ENCODE data around the gene CPLX1.
A peak's percentile ranks its signal among the peaks of the same experiment; 100 is the strongest.
"Not testable (repeated sequence)": the region's sequence is repeated elsewhere in the genome, so short reads cannot be mapped to it uniquely, and the experiment has no call there.

Gene CPLX1

GRCh38 chr4:751676-752075, 74.3 kb downstream of the CPLX1 start:
- DNase-seq: no peak

GRCh38 chr4:749698-750666, 75.9 kb downstream of the CPLX1 start:
- DNase-seq: no peak

- no peak for DNase-seq
Observed at GRCh38 chr4:748461-748860, 77.5 kb downstream of the CPLX1 start.

DNA sequence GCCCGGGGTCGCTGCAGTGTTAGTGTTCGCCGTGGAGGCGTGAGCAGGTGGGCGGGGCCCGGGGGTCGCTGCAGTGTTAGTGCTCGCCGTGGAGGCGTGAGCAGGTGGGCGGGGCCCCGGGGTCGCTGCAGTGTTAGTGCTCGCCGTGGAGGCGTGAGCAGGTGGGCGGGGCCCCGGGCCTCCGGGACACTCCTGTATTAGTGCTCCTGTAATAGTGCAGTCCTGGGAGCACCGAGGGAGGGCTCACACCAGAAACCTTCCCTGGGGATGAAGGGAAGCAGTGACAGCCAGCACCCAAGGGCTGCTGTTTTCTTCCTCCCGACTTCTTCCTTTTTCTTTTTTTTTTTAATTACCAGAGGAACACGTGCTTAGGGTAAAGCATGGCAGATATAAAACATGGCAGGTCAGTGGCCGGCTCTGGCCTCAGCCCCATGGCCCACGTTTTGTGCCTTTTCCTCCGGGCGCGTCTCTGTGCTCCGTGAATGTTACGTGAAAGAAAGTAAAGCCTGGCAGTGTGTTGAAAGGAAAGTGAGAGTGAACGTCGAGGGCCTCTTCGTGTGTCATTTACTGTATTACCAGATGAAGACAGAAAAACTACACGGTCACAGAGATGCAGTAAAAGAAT, 78.3 kb downstream of the CPLX1 start:
- DNase-seq: no peak

DNA sequence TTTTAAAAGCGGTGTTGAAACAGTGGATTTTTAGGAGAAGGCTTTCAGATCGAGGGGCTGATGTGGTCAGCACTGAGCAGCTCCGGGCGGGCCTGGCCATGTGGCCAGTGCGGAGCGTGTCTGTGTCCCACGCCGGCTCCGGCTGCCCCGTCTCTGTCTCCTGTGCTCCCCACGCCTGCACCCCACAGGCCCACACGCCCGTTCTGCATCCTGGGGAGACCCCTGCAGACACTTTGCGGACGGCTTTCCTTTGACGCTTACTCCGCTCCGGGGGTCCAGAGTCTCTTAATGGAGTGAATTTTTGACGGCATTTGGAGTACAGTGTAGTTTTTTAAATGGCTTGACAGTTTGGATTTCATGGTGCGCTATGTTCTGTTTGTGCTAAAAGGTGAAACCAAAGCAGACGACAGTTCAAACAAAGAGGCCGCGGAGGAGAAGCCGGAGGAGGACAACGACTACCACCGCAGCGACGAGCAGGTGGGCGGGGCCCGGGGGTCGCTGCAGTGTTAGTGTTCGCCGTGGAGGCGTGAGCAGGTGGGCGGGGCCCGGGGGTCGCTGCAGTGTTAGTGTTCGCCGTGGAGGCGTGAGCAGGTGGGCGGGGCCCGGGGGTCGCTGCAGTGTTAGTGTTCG, 81.6 kb downstream of the CPLX1 start:
- DNase-seq: no peak

- DNase-seq: no peak
Observed at GRCh38 chr4:743463-744211, 82.3 kb downstream of the CPLX1 start.

DNA sequence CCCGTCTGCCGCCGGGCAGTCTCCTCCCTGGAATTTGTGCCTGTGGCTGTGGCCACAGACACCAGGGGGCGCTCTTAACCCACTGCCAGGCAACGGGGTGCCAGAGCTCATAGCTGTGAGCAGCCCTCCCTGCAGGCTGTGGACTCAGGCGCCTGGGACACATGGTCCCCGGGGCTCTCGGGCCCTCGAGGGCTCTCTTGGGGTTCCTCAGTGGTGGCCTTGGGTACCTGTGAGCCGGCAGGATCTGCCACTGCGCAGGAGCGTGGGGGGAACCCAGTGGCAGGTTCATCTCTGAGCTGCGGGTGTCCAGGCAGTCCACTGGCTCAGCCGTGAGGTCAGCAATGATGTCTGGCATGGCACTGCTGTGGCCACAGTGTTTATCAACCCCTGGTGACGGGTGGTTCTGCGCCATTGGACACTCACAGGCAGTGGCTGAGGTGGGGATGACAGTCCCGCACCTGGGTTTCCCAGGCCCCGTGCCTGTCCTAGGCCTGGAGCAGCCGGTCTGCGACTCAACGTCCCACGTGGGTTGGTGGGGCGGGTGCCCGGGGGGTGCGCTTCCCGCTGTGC, 83.1 kb downstream of the CPLX1 start:
- peak; percentile 83 for DNase-seq

- no peak for DNase-seq
Observed at GRCh38 chr4:742096-742741, 83.7 kb downstream of the CPLX1 start.

GRCh38 chr4:740656-741282, 85.2 kb downstream of the CPLX1 start:
- DNase-seq: no peak

DNA sequence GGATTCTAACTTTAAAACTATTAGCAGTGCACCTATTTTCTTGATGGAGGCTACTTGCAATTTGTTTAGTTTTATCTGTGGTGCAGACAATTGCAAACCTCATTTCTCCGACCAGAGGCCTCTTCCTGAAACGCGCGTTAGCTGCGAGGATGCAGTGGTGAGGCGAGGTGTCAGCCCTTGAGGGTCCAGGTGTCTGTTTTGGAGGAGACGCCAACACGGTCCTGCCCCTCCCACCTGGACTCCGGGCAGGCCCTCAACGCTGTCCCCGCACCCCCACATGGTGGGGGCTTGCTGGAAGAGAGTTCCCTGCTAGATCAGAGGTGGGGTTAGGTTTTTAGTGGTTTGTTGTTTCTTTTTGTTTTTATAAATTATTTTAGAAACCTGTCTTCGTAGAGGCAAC, 85.9 kb downstream of the CPLX1 start:
- DNase-seq: no peak

- no peak for DNase-seq
Observed at GRCh38 chr4:739569-739968, 86.4 kb downstream of the CPLX1 start.

DNA sequence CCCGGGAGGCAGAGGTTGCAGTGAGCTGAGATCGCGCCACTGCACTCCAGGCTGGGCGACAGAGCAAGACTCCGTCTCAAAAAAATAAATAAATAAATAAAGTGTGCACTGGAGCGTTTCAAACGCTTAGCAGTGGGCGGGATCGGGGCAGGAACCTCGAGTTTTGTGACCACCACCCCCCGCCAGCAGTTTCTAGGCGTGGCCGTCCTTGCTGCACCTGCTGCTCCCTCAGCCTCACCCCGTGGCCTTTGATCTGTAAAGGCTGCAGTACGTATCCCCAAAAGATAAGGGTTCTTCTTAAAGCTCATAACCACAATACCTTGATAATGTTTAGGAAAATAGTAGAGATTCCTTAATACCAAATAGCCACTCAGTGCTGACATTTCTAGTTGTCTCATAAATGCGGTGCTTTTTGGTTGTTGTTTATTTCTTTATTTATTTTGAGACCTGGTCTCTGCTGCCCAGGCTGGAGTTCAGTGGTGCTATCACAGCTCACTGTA, 87.1 kb downstream of the CPLX1 start:
- no peak for DNase-seq

DNA sequence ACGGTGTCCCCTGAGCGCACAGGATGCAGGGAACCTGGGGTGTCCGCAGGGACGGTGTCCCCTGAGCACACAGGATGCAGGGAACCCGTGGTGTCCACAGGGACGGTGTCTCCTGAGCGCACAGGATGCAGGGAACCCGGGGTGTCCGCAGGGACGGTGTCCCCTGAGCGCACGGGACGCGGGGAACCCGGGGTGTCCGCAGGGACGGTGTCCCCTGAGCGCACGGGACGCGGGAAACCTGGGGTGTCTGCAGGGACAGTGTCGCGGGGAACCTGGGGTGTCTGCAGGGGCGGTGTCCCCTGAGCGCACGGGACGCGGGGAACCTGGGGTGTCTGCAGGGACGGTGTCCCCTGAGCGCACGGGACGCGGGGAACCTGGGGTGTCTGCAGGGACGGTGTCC, 89.4 kb downstream of the CPLX1 start:
- DNase-seq: not testable (repeated sequence)

DNA sequence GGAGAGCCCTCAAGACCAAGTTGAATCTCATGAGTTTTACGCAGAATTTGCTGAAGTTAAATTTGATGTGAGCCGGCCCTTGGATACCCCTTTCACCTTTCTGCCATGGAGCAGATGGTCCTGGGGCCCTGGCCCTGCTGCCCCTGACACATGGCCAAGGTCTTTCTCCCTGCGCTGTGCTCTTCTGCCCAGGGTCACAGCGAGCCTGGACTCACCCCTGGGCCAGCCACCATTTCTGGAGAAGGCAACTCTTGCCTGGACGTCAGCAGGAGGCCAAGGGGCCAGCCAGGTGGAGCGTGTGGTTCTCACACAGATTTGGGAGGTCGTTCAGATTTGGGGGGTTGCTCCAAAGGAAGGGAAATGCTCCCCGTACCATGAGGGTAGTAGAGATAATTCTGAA, 90.3 kb downstream of the CPLX1 start:
- DNase-seq: no peak
